Progenitor cell of endocrine pancreas (in vitro differentiated cells): Measurements from ENCODE around the gene TIRAP. TPM values are rescaled to one million over a fixed set of nuclear protein-coding genes. Genes with fewer than 3 reads are reported as not detected.

Experiments used
- DNase-seq: peaks from one replicate; pipeline ENCODE4 v3.0.0; 2021; ENCODE audit warnings: low spot score; ENCODE audit not compliant: unreplicated experiment
- H3K27ac Mint-ChIP-seq: 2 replicates; pipeline ENCODE4 v1.8.0; 2021; ENCODE audit warnings: mild to moderate bottlenecking, moderate library complexity, mixed read lengths
- H3K27me3 Mint-ChIP-seq: 2 replicates; pipeline ENCODE4 v1.8.0; 2021; ENCODE audit warnings: mixed read lengths
- H3K36me3 Mint-ChIP-seq: 2 replicates; pipeline ENCODE4 v1.8.0; 2022; ENCODE audit warnings: mixed read lengths; ENCODE audit not compliant: insufficient read depth
- H3K4me1 Mint-ChIP-seq: 2 replicates; pipeline ENCODE4 v1.8.0; 2021; ENCODE audit warnings: low read depth, mixed read lengths
- H3K4me3 Mint-ChIP-seq: 2 replicates; pipeline ENCODE4 v1.8.0; 2021; ENCODE audit warnings: low read depth, mild to moderate bottlenecking, moderate library complexity, mixed read lengths
- H3K9me3 Mint-ChIP-seq: 2 replicates; pipeline ENCODE4 v1.8.0; 2021; ENCODE audit warnings: low read depth, mixed read lengths
- total RNA-seq: library from RNA; stranded (reverse); gene quantifications from 2 replicates; pipeline ENCODE4 v1.2.1, GENCODE V29; 2021
- TF ChIP-seq, protein P1 (sequence below): fragments of 200-600 bp; sonication (generic); IDR thresholded peaks from one replicate; pipeline ENCODE4 v1.5.0; 2021; ENCODE audit warnings: antibody characterized with exemption, mild to moderate bottlenecking; ENCODE audit not compliant: unreplicated experiment

TIRAP gene
- total RNA-seq, 1 donor from 2014 or later, result 12.8 TPM

DNA sequence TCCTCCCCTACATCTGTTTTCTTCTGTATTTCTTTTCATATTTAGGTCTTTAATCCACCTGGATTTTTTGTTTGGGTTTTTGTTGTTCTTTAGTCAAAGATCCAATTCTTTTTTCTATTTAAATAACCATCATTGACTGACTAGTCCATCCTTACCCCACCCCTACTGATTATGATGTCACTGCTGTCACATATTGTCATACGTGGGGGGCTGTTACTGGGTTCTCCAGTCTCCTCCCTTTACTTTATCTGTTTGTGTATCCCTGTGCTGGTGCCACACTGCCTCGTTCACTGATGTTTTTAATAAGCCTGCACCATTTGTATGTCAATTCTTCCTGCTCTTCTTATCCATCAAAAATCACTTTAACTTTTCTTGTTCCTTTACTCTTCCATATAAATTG, 14.1 kb downstream of the TIRAP start:
- H3K27ac Mint-ChIP-seq, result no peak overlapping the region
- DNase-seq, result no peak
- no peaks in the 10 kb centered on the region for H3K27me3 Mint-ChIP-seq
- no peaks in the 10 kb centered on the region for H3K4me1 Mint-ChIP-seq
- H3K36me3 Mint-ChIP-seq, result peaks cover 8% of the 10 kb centered on the region
- no peak overlapping the region for H3K4me3 Mint-ChIP-seq
- H3K9me3 Mint-ChIP-seq, result no peaks in the 10 kb centered on the region
- TF ChIP-seq, protein P1, sequence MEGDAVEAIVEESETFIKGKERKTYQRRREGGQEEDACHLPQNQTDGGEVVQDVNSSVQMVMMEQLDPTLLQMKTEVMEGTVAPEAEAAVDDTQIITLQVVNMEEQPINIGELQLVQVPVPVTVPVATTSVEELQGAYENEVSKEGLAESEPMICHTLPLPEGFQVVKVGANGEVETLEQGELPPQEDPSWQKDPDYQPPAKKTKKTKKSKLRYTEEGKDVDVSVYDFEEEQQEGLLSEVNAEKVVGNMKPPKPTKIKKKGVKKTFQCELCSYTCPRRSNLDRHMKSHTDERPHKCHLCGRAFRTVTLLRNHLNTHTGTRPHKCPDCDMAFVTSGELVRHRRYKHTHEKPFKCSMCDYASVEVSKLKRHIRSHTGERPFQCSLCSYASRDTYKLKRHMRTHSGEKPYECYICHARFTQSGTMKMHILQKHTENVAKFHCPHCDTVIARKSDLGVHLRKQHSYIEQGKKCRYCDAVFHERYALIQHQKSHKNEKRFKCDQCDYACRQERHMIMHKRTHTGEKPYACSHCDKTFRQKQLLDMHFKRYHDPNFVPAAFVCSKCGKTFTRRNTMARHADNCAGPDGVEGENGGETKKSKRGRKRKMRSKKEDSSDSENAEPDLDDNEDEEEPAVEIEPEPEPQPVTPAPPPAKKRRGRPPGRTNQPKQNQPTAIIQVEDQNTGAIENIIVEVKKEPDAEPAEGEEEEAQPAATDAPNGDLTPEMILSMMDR, result no peak

DNA sequence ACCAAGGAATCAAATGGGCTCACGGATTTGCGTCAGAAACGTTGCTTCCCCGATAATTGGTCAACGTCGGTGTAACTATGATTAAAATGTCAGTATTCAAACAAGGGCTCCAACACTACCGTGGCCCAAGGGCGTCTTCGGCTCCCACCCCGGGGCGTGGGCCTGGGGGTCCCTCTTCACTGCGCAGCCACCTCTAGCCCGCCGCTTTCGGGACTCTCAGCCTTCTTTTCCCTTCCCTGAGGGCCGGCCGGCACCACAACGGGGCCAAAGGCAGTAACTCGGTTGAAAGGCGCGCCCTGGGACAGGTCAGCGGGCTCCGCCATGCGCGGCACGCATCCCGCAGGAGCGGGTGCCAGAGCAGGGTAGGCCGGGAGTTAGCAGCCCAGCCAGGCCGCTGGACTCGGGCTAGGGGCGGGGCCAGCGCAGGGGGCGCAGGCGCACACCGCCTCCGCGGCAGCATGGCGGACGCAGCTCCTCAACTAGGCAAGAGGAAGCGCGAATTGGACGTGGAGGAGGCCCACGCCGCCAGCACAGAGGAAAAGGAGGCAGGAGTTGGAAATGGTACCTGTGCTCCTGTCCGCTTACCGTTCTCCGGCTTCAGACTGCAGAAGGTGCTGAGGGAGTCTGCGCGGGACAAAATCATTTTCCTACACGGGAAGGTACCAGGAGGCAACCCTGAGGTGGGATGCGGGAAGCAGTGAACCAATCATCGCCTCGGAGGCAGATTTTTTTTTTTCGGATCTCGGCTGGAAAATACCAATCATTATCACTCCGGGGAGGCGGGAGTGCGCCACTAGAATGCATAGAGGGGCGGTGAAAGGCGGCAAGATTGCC, 20.9 kb downstream of the TIRAP start, which contains the start of gene DCPS:
DCPS (plus strand) TSS at position 438 of the 834 bp plus-strand sequence; CDS start at position 459, 21 bp downstream.
- Mint-ChIP-seq H3K36me3 (peaks cover 5% of the 10 kb centered on the region), H3K27me3 (no peaks in the 10 kb centered on the region), H3K9me3 (no peaks in the 10 kb centered on the region), H3K4me3 (peak within 1 kb of the TSS; percentile 88), H3K4me1 (peaks cover 16% of the 10 kb centered on the region), H3K27ac (peak within 1 kb of the TSS; percentile 95)
- peak; percentile 85 for DNase-seq
- TF ChIP-seq, protein P1, result no peak

DNA sequence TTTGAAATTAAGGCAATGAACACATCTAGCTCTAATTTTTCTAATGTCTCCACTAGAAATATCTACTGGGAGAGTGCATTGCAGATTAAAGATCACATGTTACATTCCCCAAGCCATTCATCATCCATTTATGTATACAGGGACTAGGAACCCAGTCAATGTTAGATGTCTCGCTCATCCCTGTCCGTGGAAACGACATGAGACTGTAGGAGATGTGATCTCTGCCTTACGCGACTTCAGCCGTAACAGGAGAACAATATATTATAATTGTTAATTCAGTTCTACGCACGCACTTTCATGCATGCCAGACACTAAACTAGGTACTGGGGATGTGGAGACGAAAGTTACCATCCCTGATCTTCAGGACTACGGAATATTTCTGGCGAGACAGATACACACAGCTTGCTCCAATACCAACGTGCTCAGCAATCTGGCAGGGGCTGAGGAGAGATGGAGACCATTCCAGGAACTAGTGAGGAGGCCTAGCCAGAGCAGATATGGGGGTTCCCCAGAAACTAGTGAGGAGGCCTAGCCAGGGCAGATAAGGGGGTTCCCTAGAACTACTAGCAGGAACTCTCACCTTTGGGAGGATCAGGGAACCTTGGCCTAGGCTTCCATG, 21.7 kb downstream of the TIRAP start:
- TF ChIP-seq, protein P1, result no peak
- Mint-ChIP-seq H3K27me3 (no peaks in the 10 kb centered on the region), H3K36me3 (peaks cover 2% of the 10 kb centered on the region), H3K9me3 (no peaks in the 10 kb centered on the region), H3K4me3 (peak overlapping the region; percentile 88), H3K4me1 (peaks cover 16% of the 10 kb centered on the region), H3K27ac (peak overlapping the region; percentile 95)
- DNase-seq, result no peak

DNA sequence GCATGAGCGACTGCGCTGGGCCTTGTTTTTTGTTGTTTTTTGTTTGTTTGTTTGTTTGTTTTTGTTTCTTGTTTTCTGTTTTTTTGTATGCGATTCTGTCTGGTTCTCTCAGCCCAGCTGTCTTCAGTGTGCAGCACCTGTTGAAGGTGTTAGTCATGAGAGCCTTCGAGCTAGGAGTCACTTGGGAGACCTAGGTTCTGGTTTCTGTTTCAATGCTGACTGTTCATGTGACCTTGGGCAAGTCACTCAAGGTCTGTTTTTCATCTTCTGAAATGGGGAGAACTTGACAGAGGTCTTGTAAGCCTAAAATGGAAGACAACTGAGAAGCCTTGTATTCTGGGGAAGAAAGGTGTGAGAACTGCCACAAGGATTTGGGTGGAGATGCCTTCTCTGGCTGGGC, 22.8 kb downstream of the TIRAP start:
- Mint-ChIP-seq H3K36me3 (peaks cover 2% of the 10 kb centered on the region), H3K27me3 (no peaks in the 10 kb centered on the region), H3K9me3 (no peaks in the 10 kb centered on the region), H3K27ac (no peak overlapping the region), H3K4me1 (peaks cover 16% of the 10 kb centered on the region), H3K4me3 (no peak overlapping the region)
- no peak for DNase-seq
- TF ChIP-seq, protein P1, result no peak

DNA sequence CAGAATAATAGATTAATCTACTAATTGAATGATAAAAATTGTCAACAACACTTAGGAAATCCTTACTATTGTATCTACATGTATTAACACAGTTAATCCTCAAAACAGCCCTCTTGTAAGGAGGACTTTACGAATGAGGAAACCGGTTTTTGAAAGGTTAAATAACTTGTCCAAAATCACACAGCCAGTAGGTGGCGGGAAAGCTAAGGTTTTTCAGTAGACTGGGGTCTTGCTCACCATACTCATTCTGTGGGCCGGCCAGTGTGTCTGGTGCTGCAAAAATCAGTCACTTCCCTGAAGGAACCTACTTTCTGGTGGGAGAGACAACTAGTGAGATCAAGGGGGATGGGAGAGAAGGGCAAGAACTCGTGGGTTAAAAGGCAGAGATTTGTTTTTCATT, 24.8 kb downstream of the TIRAP start:
- peaks cover under 1% of the 10 kb centered on the region for H3K36me3 Mint-ChIP-seq
- H3K27ac Mint-ChIP-seq, result peak overlapping the region; percentile 68
- peaks cover 16% of the 10 kb centered on the region for H3K4me1 Mint-ChIP-seq
- H3K27me3 Mint-ChIP-seq, result no peaks in the 10 kb centered on the region
- DNase-seq, result no peak
- TF ChIP-seq, protein P1, result peak; percentile 54
- H3K9me3 Mint-ChIP-seq, result no peaks in the 10 kb centered on the region
- no peak overlapping the region for H3K4me3 Mint-ChIP-seq
